ENCODE data around the gene SFT2D3. TPM values are rescaled to one million over a fixed set of nuclear protein-coding genes. Genes with fewer than 3 reads are reported as not detected.

The SFT2D3 gene
- polyA plus RNA-seq, 1 donor from 2014 or later: 6.2 TPM

GRCh38 chr2:127715778-127716449, 14.6 kb downstream of the SFT2D3 start:
- Histone ChIP-seq H3K4me3 (ENCODE audit: low read length) (no peak overlapping the region), H3K9me2 (ENCODE audit: insufficient read depth, low read length) (no peaks in the 10 kb centered on the region), H4K20me1 (ENCODE audit: insufficient read depth) (no peaks in the 10 kb centered on the region), H2AFZ (ENCODE audit: low read depth, low read length) (no peak overlapping the region), H3K9ac (ENCODE audit: low read length) (no peak overlapping the region), H3K79me2 (replicated peaks; ENCODE audit: insufficient read depth, low read length) (no peaks in the 10 kb centered on the region), H3F3A (ENCODE audit: insufficient read depth, low read length, poor library complexity, severe bottlenecking) (no peaks in the 10 kb centered on the region), H3K4me2 (ENCODE audit: low read length) (no peak overlapping the region), H3K36me3 (ENCODE audit: insufficient read depth, low read length) (peaks cover 6% of the 10 kb centered on the region), H3K9me3 (ENCODE audit: low read length) (no peaks in the 10 kb centered on the region), H3K27me3 (ENCODE audit: insufficient read depth, low read depth, low read length) (no peaks in the 10 kb centered on the region), H3K27ac (ENCODE audit: low read length) (no peak overlapping the region)
- no peak for TF ChIP-seq MXI1 (conservative IDR thresholded peaks at IDR 0.05; ENCODE audit: poor library complexity, severe bottlenecking)
- no peak for TF ChIP-seq EP300 (conservative IDR thresholded peaks at IDR 0.05; ENCODE audit: poor library complexity, severe bottlenecking)
- TF ChIP-seq CTCF (IDR thresholded peaks at IDR 0.05; ENCODE audit: poor library complexity, severe bottlenecking): no peak
- no peak for TF ChIP-seq REST (IDR thresholded peaks at IDR 0.05; ENCODE audit: borderline replicate concordance)
- TF ChIP-seq EZH2 (IDR thresholded peaks at IDR 0.05; ENCODE audit: borderline replicate concordance, insufficient read depth, low read length, poor library complexity, severe bottlenecking): no peak
- TF ChIP-seq SMC3 (conservative IDR thresholded peaks at IDR 0.05; ENCODE audit: poor library complexity): no peak
- no peak for TF ChIP-seq RAD21 (conservative IDR thresholded peaks at IDR 0.05)
- no peak for TF ChIP-seq TAF1 (IDR thresholded peaks at IDR 0.05; ENCODE audit: low read depth)
- no peak for TF ChIP-seq POLR2AphosphoS5 (IDR thresholded peaks at IDR 0.05)

DNA sequence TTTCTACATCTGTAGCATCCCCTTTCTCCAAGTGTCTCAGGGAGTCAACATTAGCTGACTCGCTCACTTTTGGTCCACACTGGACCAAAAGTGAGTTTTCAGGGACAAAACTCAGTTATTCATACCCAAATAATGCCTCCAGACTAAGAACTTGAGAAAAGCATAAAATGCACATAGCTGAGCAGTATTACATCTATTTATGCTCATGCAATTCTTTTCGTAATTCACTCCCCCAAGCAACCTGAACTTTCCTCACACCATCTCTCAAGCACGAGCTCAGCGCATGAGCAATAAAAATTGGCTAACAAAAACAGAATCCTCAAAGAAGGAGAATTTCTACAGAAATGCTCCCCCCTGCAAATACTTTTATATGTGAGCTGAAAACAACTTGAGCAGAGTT, 17.0 kb downstream of the SFT2D3 start:
- H3K79me2 ChIP-seq (replicated peaks; ENCODE audit: insufficient read depth, low read length): no peaks in the 10 kb centered on the region
- no peak overlapping the region for H3K27ac ChIP-seq (ENCODE audit: low read length)
- peaks cover 6% of the 10 kb centered on the region for H3K36me3 ChIP-seq (ENCODE audit: insufficient read depth, low read length)
- no peaks in the 10 kb centered on the region for H3F3A ChIP-seq (ENCODE audit: insufficient read depth, low read length, poor library complexity, severe bottlenecking)
- no peaks in the 10 kb centered on the region for H3K9me3 ChIP-seq (ENCODE audit: low read length)
- H3K27me3 ChIP-seq (ENCODE audit: insufficient read depth, low read depth, low read length): no peaks in the 10 kb centered on the region
- no peak overlapping the region for H3K4me3 ChIP-seq (ENCODE audit: low read length)
- no peaks in the 10 kb centered on the region for H3K9me2 ChIP-seq (ENCODE audit: insufficient read depth, low read length)
- H3K9ac ChIP-seq (ENCODE audit: low read length): no peak overlapping the region
- H3K4me2 ChIP-seq (ENCODE audit: low read length): no peak overlapping the region
- H4K20me1 ChIP-seq (ENCODE audit: insufficient read depth): no peaks in the 10 kb centered on the region
- no peak for TF ChIP-seq EZH2 (IDR thresholded peaks at IDR 0.05; ENCODE audit: borderline replicate concordance, insufficient read depth, low read length, poor library complexity, severe bottlenecking)
- TF ChIP-seq POLR2AphosphoS5 (IDR thresholded peaks at IDR 0.05): no peak
- no peak for TF ChIP-seq MXI1 (conservative IDR thresholded peaks at IDR 0.05; ENCODE audit: poor library complexity, severe bottlenecking)
- no peak for TF ChIP-seq REST (IDR thresholded peaks at IDR 0.05; ENCODE audit: borderline replicate concordance)
- no peak for TF ChIP-seq RAD21 (conservative IDR thresholded peaks at IDR 0.05)
- no peak for TF ChIP-seq CTCF (IDR thresholded peaks at IDR 0.05; ENCODE audit: poor library complexity, severe bottlenecking)
- TF ChIP-seq TAF1 (IDR thresholded peaks at IDR 0.05; ENCODE audit: low read depth): no peak
- TF ChIP-seq SMC3 (conservative IDR thresholded peaks at IDR 0.05; ENCODE audit: poor library complexity): no peak
- TF ChIP-seq EP300 (conservative IDR thresholded peaks at IDR 0.05; ENCODE audit: poor library complexity, severe bottlenecking): no peak
- H2AFZ ChIP-seq (ENCODE audit: low read depth, low read length): no peak overlapping the region
